Tibial nerve (tissue), 4 donors: ENCODE measurements around the gene PRCD.

Experiments
- EP300 ChIP-seq, 2 donors: sonication (generic); formaldehyde crosslinking; IDR thresholded peaks; one replicate each; pipeline ENCODE4 v1.6.1; 2017; ENCODE audit warnings: antibody characterized with exemption in 2 of 2, mild to moderate bottlenecking in 1 of 2
- POLR2A ChIP-seq, 2 donors: fragments of 450-650 bp; IDR thresholded peaks; one replicate each; pipeline ENCODE4 v1.6.1; 2017; ENCODE audit warnings: antibody characterized with exemption in 2 of 2, mild to moderate bottlenecking in 2 of 2, moderate library complexity in 2 of 2
- TF ChIP-seq, protein P1 (sequence below), 5 experiments: fragments of 200-600 bp in 3 of 5; fragments of 450-650 bp in 2 of 5; sonication (generic) in 3 of 5; IDR thresholded peaks; one replicate each; pipeline ENCODE4 v1.5.1; 2016 to 2019; ENCODE audit warnings: antibody characterized with exemption in 5 of 5, mild to moderate bottlenecking in 3 of 5, moderate library complexity in 2 of 5

- no peak for TF ChIP-seq EP300 (IDR thresholded peaks at IDR 0.05)
- TF ChIP-seq, protein P1, sequence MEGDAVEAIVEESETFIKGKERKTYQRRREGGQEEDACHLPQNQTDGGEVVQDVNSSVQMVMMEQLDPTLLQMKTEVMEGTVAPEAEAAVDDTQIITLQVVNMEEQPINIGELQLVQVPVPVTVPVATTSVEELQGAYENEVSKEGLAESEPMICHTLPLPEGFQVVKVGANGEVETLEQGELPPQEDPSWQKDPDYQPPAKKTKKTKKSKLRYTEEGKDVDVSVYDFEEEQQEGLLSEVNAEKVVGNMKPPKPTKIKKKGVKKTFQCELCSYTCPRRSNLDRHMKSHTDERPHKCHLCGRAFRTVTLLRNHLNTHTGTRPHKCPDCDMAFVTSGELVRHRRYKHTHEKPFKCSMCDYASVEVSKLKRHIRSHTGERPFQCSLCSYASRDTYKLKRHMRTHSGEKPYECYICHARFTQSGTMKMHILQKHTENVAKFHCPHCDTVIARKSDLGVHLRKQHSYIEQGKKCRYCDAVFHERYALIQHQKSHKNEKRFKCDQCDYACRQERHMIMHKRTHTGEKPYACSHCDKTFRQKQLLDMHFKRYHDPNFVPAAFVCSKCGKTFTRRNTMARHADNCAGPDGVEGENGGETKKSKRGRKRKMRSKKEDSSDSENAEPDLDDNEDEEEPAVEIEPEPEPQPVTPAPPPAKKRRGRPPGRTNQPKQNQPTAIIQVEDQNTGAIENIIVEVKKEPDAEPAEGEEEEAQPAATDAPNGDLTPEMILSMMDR (IDR thresholded peaks at IDR 0.05): no peak
- TF ChIP-seq POLR2A (IDR thresholded peaks at IDR 0.05): no peak
Measured at GRCh38 chr17:76513306-76513692, 26.5 kb upstream of the PRCD start.
